ENCODE results near the gene OR6C70. TPM values are rescaled to one million over a fixed set of nuclear protein-coding genes. Genes with fewer than 3 reads are reported as not detected.
"Not testable (repeated sequence)": the region's sequence is repeated elsewhere in the genome, so short reads cannot be mapped to it uniquely, and the experiment has no call there.

The OR6C70 gene
- total and polyA plus RNA-seq, 3 experiments from 2014 or later: not detected

- H3K4me3 ChIP-seq (ENCODE audit: low read length); H3K4me3 Mint-ChIP-seq; H3K27me3 ChIP-seq (ENCODE audit: insufficient read depth, low read length, poor library complexity, severe bottlenecking); H3K9me3 ChIP-seq (ENCODE audit: low read length); H3K4me1 ChIP-seq (ENCODE audit: insufficient read depth, low read length); H3K9me3 Mint-ChIP-seq; POLR2A ChIA-PET; DNase-seq; H3K27ac Mint-ChIP-seq; H3K36me3 ChIP-seq (ENCODE audit: insufficient read depth, low read length); CTCF ChIA-PET; H3K27ac ChIP-seq (ENCODE audit: low read depth, low read length); H3K4me1 Mint-ChIP-seq; H3K36me3 Mint-ChIP-seq: not testable (repeated sequence)
- H3K27me3 Mint-ChIP-seq: peaks cover 8 to 30% of the 10 kb centered on the region in 2 donors
Observed at GRCh38 chr12:55484284-55484683, 14.3 kb upstream of the OR6C70 start.

GRCh38 chr12:55479136-55479535 is 9.2 kb upstream of the OR6C70 start:
- H3K4me3 ChIP-seq (ENCODE audit: low read length); H3K36me3 Mint-ChIP-seq; POLR2A ChIA-PET; CTCF ChIA-PET; H3K4me3 Mint-ChIP-seq; H3K9me3 Mint-ChIP-seq; H3K27ac ChIP-seq (ENCODE audit: low read depth, low read length); H3K27me3 ChIP-seq (ENCODE audit: insufficient read depth, low read length, poor library complexity, severe bottlenecking); H3K4me1 ChIP-seq (ENCODE audit: insufficient read depth, low read length); H3K4me1 Mint-ChIP-seq; H3K36me3 ChIP-seq (ENCODE audit: insufficient read depth, low read length); H3K27ac Mint-ChIP-seq; H3K9me3 ChIP-seq (ENCODE audit: low read length): not testable (repeated sequence)
- peaks cover 7 to 34% of the 10 kb centered on the region in 2 donors for H3K27me3 Mint-ChIP-seq
- DNase-seq: peak in 1 of 5 donors; percentile 43

GRCh38 chr12:55472264-55472663 is 2.3 kb upstream of the OR6C70 start:
- H3K27ac Mint-ChIP-seq: no peak overlapping the region
- no peaks in the 10 kb centered on the region for H3K36me3 Mint-ChIP-seq
- no peaks in the 10 kb centered on the region for H3K4me1 Mint-ChIP-seq
- no peaks in the 10 kb centered on the region for H3K9me3 Mint-ChIP-seq
- H3K4me3 ChIP-seq (ENCODE audit: low read length): no peak overlapping the region
- peaks cover 2 to 25% of the 10 kb centered on the region in 2 donors for H3K27me3 Mint-ChIP-seq
- ChIA-PET POLR2A (no interaction called here), CTCF (no interaction called here)
- H3K9me3 ChIP-seq (ENCODE audit: low read length): no peaks in the 10 kb centered on the region
- no peak overlapping the region for H3K4me3 Mint-ChIP-seq
- no peaks in the 10 kb centered on the region for H3K27me3 ChIP-seq (ENCODE audit: insufficient read depth, low read length, poor library complexity, severe bottlenecking)
- no peaks in the 10 kb centered on the region for H3K36me3 ChIP-seq (ENCODE audit: insufficient read depth, low read length)
- no peak for DNase-seq
- no peaks in the 10 kb centered on the region for H3K4me1 ChIP-seq (ENCODE audit: insufficient read depth, low read length)
- H3K27ac ChIP-seq (ENCODE audit: low read depth, low read length): no peak overlapping the region

- CTCF ChIA-PET: no interaction called here
- H3K27me3 ChIP-seq (ENCODE audit: insufficient read depth, low read length, poor library complexity, severe bottlenecking): no peaks in the 10 kb centered on the region
- no peaks in the 10 kb centered on the region for H3K36me3 ChIP-seq (ENCODE audit: insufficient read depth, low read length)
- Mint-ChIP-seq H3K36me3 (no peaks in the 10 kb centered on the region), H3K27me3 (peaks cover 9 to 33% of the 10 kb centered on the region in 2 donors), H3K9me3 (peaks cover 0 to 6% (median 3%) of the 10 kb centered on the region in 5 donors), H3K4me1 (no peaks in the 10 kb centered on the region), H3K27ac (no peak overlapping the region), H3K4me3 (no peak overlapping the region)
- H3K27ac ChIP-seq (ENCODE audit: low read depth, low read length): no peak overlapping the region
- H3K4me3 ChIP-seq (ENCODE audit: low read length): no peak overlapping the region
- no peaks in the 10 kb centered on the region for H3K4me1 ChIP-seq (ENCODE audit: insufficient read depth, low read length)
- POLR2A ChIA-PET: no interaction called here
- no peaks in the 10 kb centered on the region for H3K9me3 ChIP-seq (ENCODE audit: low read length)
- DNase-seq: no peak
Observed at GRCh38 chr12:55469291-55469690, 647 bp downstream of the OR6C70 start.

GRCh38 chr12:55467836-55468235 is 2.1 kb downstream of the OR6C70 start:
- no peak for DNase-seq
- peaks cover 0 to 16% (median 7%) of the 10 kb centered on the region in 5 donors for H3K9me3 Mint-ChIP-seq
- H3K9me3 ChIP-seq (ENCODE audit: low read length): no peaks in the 10 kb centered on the region
- no peaks in the 10 kb centered on the region for H3K36me3 ChIP-seq (ENCODE audit: insufficient read depth, low read length)
- H3K4me1 Mint-ChIP-seq: no peaks in the 10 kb centered on the region
- H3K4me3 ChIP-seq (ENCODE audit: low read length): no peak overlapping the region
- no peaks in the 10 kb centered on the region for H3K4me1 ChIP-seq (ENCODE audit: insufficient read depth, low read length)
- peaks cover 0 to 3% (median 0%) of the 10 kb centered on the region in 3 donors for H3K36me3 Mint-ChIP-seq
- H3K27ac ChIP-seq (ENCODE audit: low read depth, low read length): no peak overlapping the region
- no peak overlapping the region for H3K4me3 Mint-ChIP-seq
- POLR2A ChIA-PET: no interaction called here
- peaks cover 9 to 36% of the 10 kb centered on the region in 2 donors for H3K27me3 Mint-ChIP-seq
- no peak overlapping the region for H3K27ac Mint-ChIP-seq
- CTCF ChIA-PET: no interaction called here
- no peaks in the 10 kb centered on the region for H3K27me3 ChIP-seq (ENCODE audit: insufficient read depth, low read length, poor library complexity, severe bottlenecking)

GRCh38 chr12:55464926-55465325 is 5.0 kb downstream of the OR6C70 start:
- H3K4me3 Mint-ChIP-seq; H3K36me3 Mint-ChIP-seq; H3K27ac ChIP-seq (ENCODE audit: low read depth, low read length); H3K4me1 Mint-ChIP-seq; H3K36me3 ChIP-seq (ENCODE audit: insufficient read depth, low read length); H3K27me3 ChIP-seq (ENCODE audit: insufficient read depth, low read length, poor library complexity, severe bottlenecking); POLR2A ChIA-PET; CTCF ChIA-PET; H3K4me3 ChIP-seq (ENCODE audit: low read length); H3K27ac Mint-ChIP-seq; H3K9me3 ChIP-seq (ENCODE audit: low read length); DNase-seq; H3K4me1 ChIP-seq (ENCODE audit: insufficient read depth, low read length): not testable (repeated sequence)
- peaks cover 21 to 50% of the 10 kb centered on the region in 2 donors for H3K27me3 Mint-ChIP-seq
- peaks cover 0 to 18% (median 7%) of the 10 kb centered on the region in 5 donors for H3K9me3 Mint-ChIP-seq

- Histone ChIP-seq H3K4me3 (ENCODE audit: low read length) (no peak overlapping the region), H3K9me3 (ENCODE audit: low read length) (no peaks in the 10 kb centered on the region), H3K27me3 (ENCODE audit: insufficient read depth, low read length, poor library complexity, severe bottlenecking) (no peaks in the 10 kb centered on the region), H3K4me1 (ENCODE audit: insufficient read depth, low read length) (no peaks in the 10 kb centered on the region), H3K27ac (ENCODE audit: low read depth, low read length) (no peak overlapping the region), H3K36me3 (ENCODE audit: insufficient read depth, low read length) (no peaks in the 10 kb centered on the region)
- no peaks in the 10 kb centered on the region for H3K9me3 Mint-ChIP-seq
- H3K4me3 Mint-ChIP-seq: no peak overlapping the region
- H3K4me1 Mint-ChIP-seq: no peaks in the 10 kb centered on the region
- no peak overlapping the region for H3K27ac Mint-ChIP-seq
- ChIA-PET CTCF (no interaction called here), POLR2A (no interaction called here)
- H3K36me3 Mint-ChIP-seq: no peaks in the 10 kb centered on the region
- no peak for DNase-seq
- peaks cover 9 to 31% of the 10 kb centered on the region in 2 donors for H3K27me3 Mint-ChIP-seq
Observed at GRCh38 chr12:55448825-55449224, 21.1 kb downstream of the OR6C70 start.

- no peak overlapping the region for H3K4me3 Mint-ChIP-seq
- H3K27me3 ChIP-seq (ENCODE audit: insufficient read depth, low read length, poor library complexity, severe bottlenecking): no peaks in the 10 kb centered on the region
- no peaks in the 10 kb centered on the region for H3K4me1 ChIP-seq (ENCODE audit: insufficient read depth, low read length)
- H3K4me3 ChIP-seq (ENCODE audit: low read length): no peak overlapping the region
- CTCF ChIA-PET: no interaction called here
- no peak for DNase-seq
- peaks cover 8 to 27% of the 10 kb centered on the region in 2 donors for H3K27me3 Mint-ChIP-seq
- H3K4me1 Mint-ChIP-seq: no peaks in the 10 kb centered on the region
- H3K27ac Mint-ChIP-seq: peak overlapping the region in 1 of 8 donors; percentile 43
- H3K36me3 ChIP-seq (ENCODE audit: insufficient read depth, low read length): no peaks in the 10 kb centered on the region
- H3K9me3 ChIP-seq (ENCODE audit: low read length): no peaks in the 10 kb centered on the region
- H3K27ac ChIP-seq (ENCODE audit: low read depth, low read length): no peak overlapping the region
- H3K9me3 Mint-ChIP-seq: peaks cover 0 to 6% (median 4%) of the 10 kb centered on the region in 5 donors
- H3K36me3 Mint-ChIP-seq: no peaks in the 10 kb centered on the region
- POLR2A ChIA-PET: no interaction called here
Observed at GRCh38 chr12:55446326-55446725, 23.6 kb downstream of the OR6C70 start.

- H3K27me3 Mint-ChIP-seq: peaks cover 6 to 25% of the 10 kb centered on the region in 2 donors
- H3K36me3 ChIP-seq (ENCODE audit: insufficient read depth, low read length): no peaks in the 10 kb centered on the region
- CTCF ChIA-PET: no interaction called here
- H3K9me3 ChIP-seq (ENCODE audit: low read length): no peaks in the 10 kb centered on the region
- no peaks in the 10 kb centered on the region for H3K4me1 ChIP-seq (ENCODE audit: insufficient read depth, low read length)
- no peak overlapping the region for H3K27ac Mint-ChIP-seq
- no peak for DNase-seq
- POLR2A ChIA-PET: no interaction called here
- H3K27ac ChIP-seq (ENCODE audit: low read depth, low read length): no peak overlapping the region
- H3K36me3 Mint-ChIP-seq: peaks cover 0 to 2% (median 0%) of the 10 kb centered on the region in 3 donors
- peaks cover 0 to 14% (median 11%) of the 10 kb centered on the region in 5 donors for H3K9me3 Mint-ChIP-seq
- no peak overlapping the region for H3K4me3 Mint-ChIP-seq
- no peak overlapping the region for H3K4me3 ChIP-seq (ENCODE audit: low read length)
- H3K4me1 Mint-ChIP-seq: no peaks in the 10 kb centered on the region
- no peaks in the 10 kb centered on the region for H3K27me3 ChIP-seq (ENCODE audit: insufficient read depth, low read length, poor library complexity, severe bottlenecking)
Observed at GRCh38 chr12:55445357-55445756, 24.6 kb downstream of the OR6C70 start.

Measured in CD8-positive, alpha-beta memory T cell (primary cell).